Right ventricle myocardium superior (tissue), 1 donor: ENCODE results near the gene PYGL. TPM values are rescaled to one million over a fixed set of nuclear protein-coding genes. Genes with fewer than 3 reads are reported as not detected.

Experiments used
- total RNA-seq: library from RNA; stranded (reverse); fragmentation: NEBNext Ultra II Directional; extraction: Animal tissue kit (Norgen Biotek cat#: 25700); gene quantifications from one replicate; pipeline ENCODE4 v1.2.1, GENCODE V29; 2021
- donor health status: DM: no; HTN: yes; CAD: no; lungs with severe emphysema.

Gene PYGL
- total RNA-seq, 1 donor from 2014 or later, result 8.3 TPM

Other genes with a start within 250 kb of the PYGL start
- gene NIN, start 113.3 kb downstream of the PYGL start, total RNA-seq, result 22.8 TPM
- not detected for gene ABHD12B, start 72.4 kb downstream of the PYGL start, total RNA-seq
- 0.40 TPM for gene TRIM9, start 150.6 kb upstream of the PYGL start, total RNA-seq